K562 (cell line): Measurements from ENCODE around the gene FIBP. TPM values are rescaled to one million over a fixed set of nuclear protein-coding genes. Genes with fewer than 3 reads are reported as not detected.

ENCODE experiments used
- CHD2 ChIP-seq: IDR thresholded peaks from 2 replicates; pipeline ENCODE4 v1.6.1; 2011; ENCODE audit warnings: low read depth, low read length
- CREB3L1 ChIP-seq: fragments of 450-650 bp; IDR thresholded peaks from 2 replicates; pipeline ENCODE4 v1.6.1; 2014; ENCODE audit warnings: low read depth, mild to moderate bottlenecking, moderate library complexity, borderline replicate concordance
- JUN ChIP-seq, 2 experiments: sonication (generic) in 1 of 2; formaldehyde crosslinking in 1 of 2; IDR thresholded peaks; 2 replicates each; pipeline versions ENCODE4 v1.6.1 to v1.8.0; 2012 to 2022; ENCODE audit warnings: borderline replicate concordance in 2 of 2, mild to moderate bottlenecking in 2 of 2, improper control_type of control experiment in 1 of 2, low read depth in 1 of 2, low read length in 1 of 2, missing genetic modification reagents in 1 of 2
- KDM2B ChIP-seq: fragments of 250-450 bp; sonication (Bioruptor Pico); IDR thresholded peaks from 2 replicates; pipeline ENCODE4 v1.8.0; 2021; ENCODE audit warnings: mild to moderate bottlenecking, moderate library complexity
- KLF1 ChIP-seq: fragments of 450-650 bp; IDR thresholded peaks from 2 replicates; pipeline ENCODE4 v1.6.1; 2016; ENCODE audit warnings: missing genetic modification characterization, missing compliant biosample characterization
- NRF1 ChIP-seq, 2 experiments: fragments of 450-650 bp; IDR thresholded peaks in 1 of 2; conservative IDR thresholded peaks in 1 of 2; 2 replicates each; pipeline ENCODE4 v1.6.1; 2014; ENCODE audit warnings: mild to moderate bottlenecking in 2 of 2
- PHTF2 ChIP-seq: fragments of 250-450 bp; sonication (Bioruptor Pico); IDR thresholded peaks from 2 replicates; pipeline ENCODE4 v1.5.0; 2021; ENCODE audit warnings: mild to moderate bottlenecking
- RAD51 ChIP-seq: fragments of 450-650 bp; IDR thresholded peaks from 2 replicates; pipeline ENCODE4 v1.7.1; 2016; ENCODE audit warnings: low read depth, mild to moderate bottlenecking, borderline replicate concordance
- RBFOX2 ChIP-seq: fragments of 200-400 bp; formaldehyde crosslinking; IDR thresholded peaks from 2 replicates; pipeline ENCODE4 v1.6.1; 2017; ENCODE audit warnings: low read depth, mild to moderate bottlenecking, low read length, moderate library complexity
- STAG1 ChIP-seq: sonication (generic); formaldehyde crosslinking; IDR thresholded peaks from 2 replicates; pipeline ENCODE4 v1.5.0; 2020; ENCODE audit warnings: missing genetic modification reagents, borderline replicate concordance
- THRA ChIP-seq: fragments of 450-650 bp; IDR thresholded peaks from 2 replicates; pipeline ENCODE4 v1.6.1; 2017; ENCODE audit warnings: mild to moderate bottlenecking, moderate library complexity
- THRAP3 ChIP-seq: fragments of 450-650 bp; IDR thresholded peaks from 2 replicates; pipeline ENCODE4 v1.6.1; 2016; ENCODE audit warnings: mild to moderate bottlenecking, inconsistent platforms, borderline replicate concordance
- YY1 ChIP-seq, 3 experiments: IDR thresholded peaks; 2 replicates each; pipeline ENCODE4 v1.6.1; 2011; ENCODE audit warnings: low read length in 2 of 3, mild to moderate bottlenecking in 2 of 3, moderate library complexity in 2 of 3, borderline replicate concordance in 1 of 3, control low read depth in 1 of 3, low read depth in 1 of 3; ENCODE audit not compliant: insufficient read depth in 3 of 3, insufficient replicate concordance in 2 of 3, control insufficient read depth in 1 of 3, insufficient read length in 1 of 3; ENCODE audit errors: extremely low read depth in 1 of 3
- ZNF124 ChIP-seq: sonication (generic); formaldehyde crosslinking; IDR thresholded peaks from 2 replicates; pipeline ENCODE4 v1.8.1; 2022; ENCODE audit warnings: missing genetic modification reagents
- ZNF165 ChIP-seq: fragments of 250-450 bp; sonication (Bioruptor Pico); IDR thresholded peaks from 2 replicates; pipeline ENCODE4 v1.4.0; 2020; ENCODE audit warnings: borderline replicate concordance
- ZNF511 ChIP-seq: sonication (generic); formaldehyde crosslinking; IDR thresholded peaks from 2 replicates; pipeline ENCODE4 v1.8.0; 2022; ENCODE audit warnings: mild to moderate bottlenecking, missing genetic modification reagents
- ZNF717 ChIP-seq: fragments of 250-450 bp; sonication (Bioruptor Pico); IDR thresholded peaks from 2 replicates; pipeline ENCODE4 v1.5.0; 2021
- polyA plus RNA-seq, 8 experiments: library from polyadenylated mRNA; depleted of rRNA in 4 of 8; stranded (reverse) in 5 of 8; unstranded in 3 of 8; fragments of >200 nt; fragmentation: Nextera tagmentation in 2 of 8; fragmentation: Illumina TruSeq in 1 of 8; extraction: Ambion mirVana in 2 of 8; extraction: Trizol in 1 of 8; gene quantifications; 2 replicates each; pipeline versions ENCODE4 v1.2.1 to v1.2.3, GENCODE V29; 2011 to 2014; ENCODE audit warnings: inconsistent platforms in 1 of 8, missing spikeins in 1 of 8
- total RNA-seq, 7 experiments: library from RNA; depleted of rRNA in 6 of 7; stranded (reverse); fragments of >200 nt in 6 of 7; fragmentation: Illumina TruSeq in 2 of 7; extraction: Trizol in 2 of 7; gene quantifications; 2 replicates each; pipeline versions ENCODE4 v1.2.1 to v1.2.3, GENCODE V29; 2011 to 2021; ENCODE audit warnings: low replicate concordance in 1 of 7
- TF ChIP-seq, protein P1 (sequence below), 2 experiments: IDR thresholded peaks in 1 of 2; conservative IDR thresholded peaks in 1 of 2; 2 replicates each; pipeline ENCODE4 v1.6.1; 2016; ENCODE audit warnings: low read depth in 2 of 2, mild to moderate bottlenecking in 1 of 2, missing compliant biosample characterization in 1 of 2, missing genetic modification characterization in 1 of 2, moderate library complexity in 1 of 2
- TF ChIP-seq, protein P2 (sequence below): sonication (generic); formaldehyde crosslinking; IDR thresholded peaks from 2 replicates; pipeline ENCODE4 v1.8.1; 2022; ENCODE audit warnings: missing genetic modification reagents

Gene FIBP
- total and polyA plus RNA-seq, 9 of the 15 experiments (the other 6 are each of a cell fraction or from before 2014, with no cell fraction given) = 41.2 to 79.2 (median 48.6) TPM

- TF ChIP-seq JUN (IDR thresholded peaks at IDR 0.05; ENCODE audit: borderline replicate concordance, low read depth, low read length) = no peak
- TF ChIP-seq JUN (CRISPR knock-in tag; IDR thresholded peaks at IDR 0.05; ENCODE audit: borderline replicate concordance) = no peak
- TF ChIP-seq CHD2 = 0 out of 2 replicates have a peak, but pooled peaks have one; percentile 30
- no peak for TF ChIP-seq NRF1 (conservative IDR thresholded peaks at IDR 0.05 in 1 of 2, IDR thresholded peaks at IDR 0.05 in 1 of 2)
- no peak for TF ChIP-seq ZNF124 (CRISPR knock-in tag)
- TF ChIP-seq ZNF511 (CRISPR knock-in tag) = peak; percentile 58; the same call in 1 of the 2 replicates
- TF ChIP-seq RBFOX2 = peak; percentile 93
- TF ChIP-seq KDM2B (CRISPR knock-in tag) = no peak
- no peak for TF ChIP-seq ZNF165 (CRISPR knock-in tag)
- TF ChIP-seq KLF1 (tag) = no peak
- TF ChIP-seq THRAP3 = 0 out of 2 replicates have a peak, but pooled peaks have one; percentile 19
- no peak for TF ChIP-seq RAD51
- no peak for TF ChIP-seq THRA
- TF ChIP-seq, protein P1, sequence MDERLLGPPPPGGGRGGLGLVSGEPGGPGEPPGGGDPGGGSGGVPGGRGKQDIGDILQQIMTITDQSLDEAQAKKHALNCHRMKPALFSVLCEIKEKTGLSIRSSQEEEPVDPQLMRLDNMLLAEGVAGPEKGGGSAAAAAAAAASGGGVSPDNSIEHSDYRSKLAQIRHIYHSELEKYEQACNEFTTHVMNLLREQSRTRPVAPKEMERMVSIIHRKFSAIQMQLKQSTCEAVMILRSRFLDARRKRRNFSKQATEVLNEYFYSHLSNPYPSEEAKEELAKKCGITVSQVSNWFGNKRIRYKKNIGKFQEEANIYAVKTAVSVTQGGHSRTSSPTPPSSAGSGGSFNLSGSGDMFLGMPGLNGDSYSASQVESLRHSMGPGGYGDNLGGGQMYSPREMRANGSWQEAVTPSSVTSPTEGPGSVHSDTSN (CRISPR knock-in tag; IDR thresholded peaks at IDR 0.05; ENCODE audit: low read depth) = no peak
- TF ChIP-seq, protein P1 (tag; conservative IDR thresholded peaks at IDR 0.05; ENCODE audit: low read depth) = no peak
- peak; percentile 60 for TF ChIP-seq CREB3L1
- peak; percentile 27; the same call in 1 of the 2 replicates for TF ChIP-seq STAG1
- TF ChIP-seq, protein P2, sequence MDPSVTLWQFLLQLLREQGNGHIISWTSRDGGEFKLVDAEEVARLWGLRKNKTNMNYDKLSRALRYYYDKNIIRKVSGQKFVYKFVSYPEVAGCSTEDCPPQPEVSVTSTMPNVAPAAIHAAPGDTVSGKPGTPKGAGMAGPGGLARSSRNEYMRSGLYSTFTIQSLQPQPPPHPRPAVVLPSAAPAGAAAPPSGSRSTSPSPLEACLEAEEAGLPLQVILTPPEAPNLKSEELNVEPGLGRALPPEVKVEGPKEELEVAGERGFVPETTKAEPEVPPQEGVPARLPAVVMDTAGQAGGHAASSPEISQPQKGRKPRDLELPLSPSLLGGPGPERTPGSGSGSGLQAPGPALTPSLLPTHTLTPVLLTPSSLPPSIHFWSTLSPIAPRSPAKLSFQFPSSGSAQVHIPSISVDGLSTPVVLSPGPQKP (CRISPR knock-in tag) = no peak
- TF ChIP-seq ZNF717 (CRISPR knock-in tag) = no peak
- TF ChIP-seq PHTF2 (CRISPR knock-in tag) = no peak
- TF ChIP-seq YY1 (IDR thresholded peaks at IDR 0.05; ENCODE audit: borderline replicate concordance in 1 of 3, control insufficient read depth in 1 of 3, extremely low read depth in 1 of 3, insufficient read depth in 3 of 3, insufficient read length in 1 of 3, insufficient replicate concordance in 2 of 3, low read depth in 1 of 3, low read length in 2 of 3) = peak; percentile 34 to 88 (median 86)
Observed at GRCh38 chr11:65888163-65888814, at the start of gene FIBP (continued).
